Epidermal melanocyte (primary cell): ENCODE results near the gene FAM163A.
"Not testable (repeated sequence)": the region's sequence is repeated elsewhere in the genome, so short reads cannot be mapped to it uniquely, and the experiment has no call there.

ENCODE experiments used
- DNase-seq: peaks from one replicate; pipeline ENCODE4 v3.0.0; 2011; ENCODE audit warnings: low spot score; ENCODE audit not compliant: insufficient read length

FAM163A gene

DNA sequence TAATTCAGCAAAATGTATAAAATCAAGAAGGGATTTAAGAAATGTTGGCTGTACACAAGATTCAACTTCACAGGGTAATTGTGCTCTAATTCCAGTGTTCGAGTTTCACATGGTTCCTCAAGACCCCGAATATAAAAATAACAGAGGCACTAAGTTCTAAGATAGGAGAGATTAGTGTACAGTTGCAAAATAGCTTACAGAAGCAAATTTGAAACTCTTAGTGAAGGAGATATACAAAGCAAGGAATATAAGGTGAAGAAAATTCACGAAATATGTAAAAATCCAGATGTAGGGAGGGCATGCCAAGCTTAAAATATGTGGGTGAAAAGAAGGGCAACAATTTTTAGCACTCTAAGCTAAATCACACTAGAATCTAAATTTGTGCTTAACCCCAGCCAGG is 105.1 kb downstream of the FAM163A start:
- no peak for DNase-seq

DNA sequence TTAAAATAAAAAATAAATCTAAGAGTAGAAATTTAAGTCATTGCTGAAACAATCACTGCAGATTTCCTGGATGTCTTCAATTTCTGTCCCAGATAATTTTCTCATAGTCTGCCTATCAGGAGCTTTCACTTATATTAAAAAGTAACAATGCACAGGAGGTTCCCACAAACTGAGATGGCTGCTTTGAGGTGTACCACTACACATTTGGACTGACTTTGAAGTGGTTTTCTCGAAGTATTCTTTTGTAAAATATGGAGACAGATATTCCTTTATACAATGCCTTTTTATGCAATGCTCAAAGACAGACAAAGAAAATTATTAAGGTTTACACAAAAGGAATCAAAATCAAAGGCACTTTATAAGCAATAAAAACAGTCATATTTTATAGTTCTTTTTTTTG is 110.0 kb downstream of the FAM163A start:
- no peak for DNase-seq

DNA sequence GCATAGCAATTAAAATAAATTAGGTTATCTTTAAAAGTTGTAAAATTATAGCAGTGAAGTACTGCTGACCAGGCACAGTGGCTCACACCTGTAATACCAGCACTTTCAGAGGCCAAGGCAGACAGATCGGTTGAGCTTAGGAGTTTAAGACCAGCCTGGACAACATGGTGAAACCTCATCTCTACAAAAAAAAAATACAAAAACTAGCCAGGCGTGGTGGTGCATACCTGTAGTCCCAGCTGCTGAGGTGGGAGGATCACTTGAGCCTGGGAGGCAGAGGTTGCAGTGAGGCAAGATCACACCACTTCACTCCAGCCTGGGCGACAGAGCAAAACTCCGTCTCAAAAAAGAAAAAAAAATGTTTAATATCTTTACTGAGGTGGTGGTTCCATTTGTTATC is 112.7 kb downstream of the FAM163A start:
- not testable (repeated sequence) for DNase-seq

GRCh38 chr1:179856296-179856695 is 113.2 kb downstream of the FAM163A start:
- no peak for DNase-seq

- DNase-seq, result no peak
These were observed 113.9 kb downstream of the FAM163A start for GRCh38 chr1:179857009-179857408.

- no peak for DNase-seq
These were observed 117.6 kb downstream of the FAM163A start for GRCh38 chr1:179860652-179861051.

GRCh38 chr1:179865377-179865776 is 122.3 kb downstream of the FAM163A start:
- DNase-seq, result no peak
